Gastroesophageal sphincter (tissue), 4 donors: Measurements from ENCODE around the gene PRKCZ. TPM values are rescaled to one million over a fixed set of nuclear protein-coding genes. Genes with fewer than 3 reads are reported as not detected.
"Not testable (repeated sequence)": the region's sequence is repeated elsewhere in the genome, so short reads cannot be mapped to it uniquely, and the experiment has no call there.

Experiments used
- ATAC-seq: fragments of 150-250 bp; one replicate; pipeline ENCODE4 v1.9.1; 2016; ENCODE audit warnings: mild to moderate bottlenecking, moderate library complexity
- H3K27ac ChIP-seq, 4 donors: fragments of 200-600 bp; sonication (generic) in 3 of 4; 1 replicate in 3 of 4; 2 replicates in 1 of 4; pipeline ENCODE4 v1.5.1; 2016 to 2019
- H3K27me3 ChIP-seq: fragments of 200-600 bp; sonication (generic); one replicate; pipeline ENCODE4 v1.5.1; 2019
- H3K36me3 ChIP-seq, 2 donors: fragments of 200-600 bp; sonication (generic); one replicate each; pipeline ENCODE4 v1.5.1; 2019; ENCODE audit warnings: control low read depth in 1 of 2
- H3K4me1 ChIP-seq, 3 donors: fragments of 200-600 bp; sonication (generic); 1 replicate in 2 of 3; 2 replicates in 1 of 3; pipeline ENCODE4 v1.5.1; 2016 to 2019; ENCODE audit warnings: control low read depth in 2 of 3
- H3K4me3 ChIP-seq, 2 donors: fragments of 200-600 bp; sonication (generic); one replicate each; pipeline ENCODE4 v1.5.1; 2019; ENCODE audit warnings: mild to moderate bottlenecking in 1 of 2, moderate library complexity in 1 of 2
- H3K9me3 ChIP-seq, 3 donors: fragments of 200-600 bp; sonication (generic); one replicate each; pipeline ENCODE4 v1.5.1; 2017 to 2019; ENCODE audit warnings: control low read depth in 2 of 3
- EP300 ChIP-seq: sonication (generic); formaldehyde crosslinking; IDR thresholded peaks from one replicate; pipeline ENCODE4 v1.6.1; 2017; ENCODE audit warnings: antibody characterized with exemption, mild to moderate bottlenecking
- POLR2A ChIP-seq, 2 donors: fragments of 450-650 bp; IDR thresholded peaks; one replicate each; pipeline ENCODE4 v1.6.1; 2017; ENCODE audit warnings: antibody characterized with exemption in 2 of 2, mild to moderate bottlenecking in 2 of 2, moderate library complexity in 1 of 2
- POLR2AphosphoS5 ChIP-seq: sonication (generic); formaldehyde crosslinking; IDR thresholded peaks from one replicate; pipeline ENCODE4 v1.6.1; 2017; ENCODE audit warnings: antibody characterized with exemption
- WGBS, 2 donors: methylation state at CpG; one replicate each; pipeline ENCODE4 v1.1.5; 2018; ENCODE audit warnings: low coverage in 1 of 2; 5-methylcytosine and 5-hydroxymethylcytosine counted together
- total RNA-seq, 4 donors: library from RNA; depleted of rRNA; stranded (reverse); fragments of >200 nt; gene quantifications; one replicate each; pipeline ENCODE4 v1.1.0, GENCODE V29; 2016
- TF ChIP-seq, protein P1 (sequence below), 4 experiments: fragments of 200-600 bp in 2 of 4; fragments of 450-650 bp in 2 of 4; sonication (generic) in 1 of 4; IDR thresholded peaks; one replicate each; pipeline ENCODE4 v1.5.1; 2017 to 2019; ENCODE audit warnings: antibody characterized with exemption in 4 of 4, mild to moderate bottlenecking in 2 of 4, moderate library complexity in 2 of 4

Gene PRKCZ
- total RNA-seq, 4 donors from 2014 or later, result 2.4 to 3.8 (median 2.9) TPM

DNA sequence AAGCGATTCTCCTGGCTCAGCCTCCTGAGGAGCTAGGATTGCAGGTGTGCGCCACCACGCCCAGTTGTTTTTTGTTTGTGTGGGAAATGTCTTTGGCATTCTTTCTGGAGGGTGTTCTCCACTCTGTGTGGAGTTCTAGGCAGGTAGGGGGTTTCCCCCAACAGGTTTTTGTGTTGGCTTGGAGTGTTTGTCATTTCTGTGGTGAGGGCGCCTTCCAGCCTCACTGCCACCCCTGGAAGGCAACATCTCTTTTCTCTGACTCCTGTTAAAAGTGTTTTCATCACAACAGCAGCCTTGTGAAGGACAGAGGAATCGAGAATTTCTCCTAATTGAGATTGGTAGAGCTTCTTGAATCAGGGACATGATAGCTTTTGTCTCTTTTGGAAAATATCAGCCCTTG, 69.7 kb downstream of the PRKCZ start:
- WGBS, 2 donors, result 100% methylated on average over 1 of the region's 5 CpGs

DNA sequence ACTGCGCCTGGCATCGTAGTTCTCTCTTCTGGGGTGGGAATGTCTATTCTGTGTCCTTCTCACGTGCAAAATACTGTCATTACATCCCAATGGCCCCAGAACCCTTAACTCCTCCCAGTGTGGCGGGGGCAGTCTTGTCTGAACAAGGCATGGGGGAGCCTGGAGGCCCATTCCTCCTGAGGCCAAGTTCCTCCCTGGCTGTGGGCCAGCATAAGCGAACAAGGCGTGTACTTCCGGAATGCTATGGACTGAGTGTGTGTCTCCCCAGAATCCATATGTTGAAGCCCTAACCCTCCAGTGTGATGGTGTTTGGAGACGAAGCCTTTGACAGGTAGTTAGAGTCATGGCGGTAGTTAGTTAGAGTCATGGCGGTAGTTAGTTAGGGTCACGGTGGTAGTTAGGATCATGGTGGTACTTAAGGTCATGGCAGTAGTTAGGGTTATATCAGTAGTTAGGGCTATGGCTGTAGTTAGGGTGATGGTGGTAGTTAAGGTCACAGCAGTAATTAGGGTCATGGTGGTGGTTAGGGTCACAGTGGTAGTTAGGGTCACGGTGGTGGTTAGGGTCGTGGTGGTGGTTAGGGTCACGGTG, 71.0 kb downstream of the PRKCZ start:
- no peak overlapping the region for H3K4me3 ChIP-seq
- peaks cover 0 to 9% (median 0%) of the 10 kb centered on the region in 3 donors for H3K9me3 ChIP-seq
- 76 to 91% methylated on average over 5 to 6 of the region's 14 CpGs for WGBS, 2 donors
- H3K4me1 ChIP-seq, result no peaks in the 10 kb centered on the region
- H3K36me3 ChIP-seq, result no peaks in the 10 kb centered on the region
- TF ChIP-seq EP300, result no peak
- TF ChIP-seq POLR2A (IDR thresholded peaks at IDR 0.05), result no peak
- no peak overlapping the region for H3K27ac ChIP-seq
- no peak for ATAC-seq
- peaks cover 22% of the 10 kb centered on the region for H3K27me3 ChIP-seq

More for the DNA sequence above, 69.7 kb downstream of the PRKCZ start:
- peaks cover 35% of the 10 kb centered on the region for H3K27me3 ChIP-seq
- H3K9me3 ChIP-seq, result peaks cover 0 to 9% (median 0%) of the 10 kb centered on the region in 3 donors
- no peak overlapping the region for H3K4me3 ChIP-seq
- no peak overlapping the region for H3K27ac ChIP-seq
- no peaks in the 10 kb centered on the region for H3K4me1 ChIP-seq
- TF ChIP-seq, protein P1, sequence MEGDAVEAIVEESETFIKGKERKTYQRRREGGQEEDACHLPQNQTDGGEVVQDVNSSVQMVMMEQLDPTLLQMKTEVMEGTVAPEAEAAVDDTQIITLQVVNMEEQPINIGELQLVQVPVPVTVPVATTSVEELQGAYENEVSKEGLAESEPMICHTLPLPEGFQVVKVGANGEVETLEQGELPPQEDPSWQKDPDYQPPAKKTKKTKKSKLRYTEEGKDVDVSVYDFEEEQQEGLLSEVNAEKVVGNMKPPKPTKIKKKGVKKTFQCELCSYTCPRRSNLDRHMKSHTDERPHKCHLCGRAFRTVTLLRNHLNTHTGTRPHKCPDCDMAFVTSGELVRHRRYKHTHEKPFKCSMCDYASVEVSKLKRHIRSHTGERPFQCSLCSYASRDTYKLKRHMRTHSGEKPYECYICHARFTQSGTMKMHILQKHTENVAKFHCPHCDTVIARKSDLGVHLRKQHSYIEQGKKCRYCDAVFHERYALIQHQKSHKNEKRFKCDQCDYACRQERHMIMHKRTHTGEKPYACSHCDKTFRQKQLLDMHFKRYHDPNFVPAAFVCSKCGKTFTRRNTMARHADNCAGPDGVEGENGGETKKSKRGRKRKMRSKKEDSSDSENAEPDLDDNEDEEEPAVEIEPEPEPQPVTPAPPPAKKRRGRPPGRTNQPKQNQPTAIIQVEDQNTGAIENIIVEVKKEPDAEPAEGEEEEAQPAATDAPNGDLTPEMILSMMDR (IDR thresholded peaks at IDR 0.05), result no peak
- no peak for TF ChIP-seq EP300
- no peak for TF ChIP-seq POLR2AphosphoS5
- no peak for TF ChIP-seq POLR2A (IDR thresholded peaks at IDR 0.05)
- no peaks in the 10 kb centered on the region for H3K36me3 ChIP-seq
- ATAC-seq, result no peak

DNA sequence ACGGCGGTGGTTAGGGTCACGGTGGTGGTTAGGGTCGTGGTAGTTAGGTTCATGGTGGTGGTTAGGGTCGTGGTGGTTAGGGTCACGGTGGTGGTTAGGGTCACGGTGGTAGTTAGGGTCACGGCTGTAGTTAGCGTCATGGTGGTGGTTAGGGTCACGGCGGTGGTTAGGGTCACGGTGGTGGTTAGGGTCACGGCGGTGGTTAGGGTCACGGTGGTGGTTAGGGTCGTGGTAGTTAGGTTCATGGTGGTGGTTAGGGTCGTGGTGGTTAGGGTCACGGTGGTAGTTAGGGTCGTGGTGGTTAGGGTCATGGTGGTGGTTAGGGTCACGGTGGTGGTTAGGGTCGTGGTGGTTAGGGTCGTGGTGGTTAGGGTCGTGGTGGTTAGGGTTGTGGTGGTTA, 71.6 kb downstream of the PRKCZ start:
- not testable (repeated sequence) for ATAC-seq, H3K4me1 ChIP-seq, H3K36me3 ChIP-seq, H3K9me3 ChIP-seq, H3K4me3 ChIP-seq, H3K27ac ChIP-seq
- H3K27me3 ChIP-seq, result peaks cover 16% of the 10 kb centered on the region
- 92% methylated on average over 18 of the region's 23 CpGs; no CpG with 5 or more reads in 1 of the 2 donors for WGBS, 2 donors

DNA sequence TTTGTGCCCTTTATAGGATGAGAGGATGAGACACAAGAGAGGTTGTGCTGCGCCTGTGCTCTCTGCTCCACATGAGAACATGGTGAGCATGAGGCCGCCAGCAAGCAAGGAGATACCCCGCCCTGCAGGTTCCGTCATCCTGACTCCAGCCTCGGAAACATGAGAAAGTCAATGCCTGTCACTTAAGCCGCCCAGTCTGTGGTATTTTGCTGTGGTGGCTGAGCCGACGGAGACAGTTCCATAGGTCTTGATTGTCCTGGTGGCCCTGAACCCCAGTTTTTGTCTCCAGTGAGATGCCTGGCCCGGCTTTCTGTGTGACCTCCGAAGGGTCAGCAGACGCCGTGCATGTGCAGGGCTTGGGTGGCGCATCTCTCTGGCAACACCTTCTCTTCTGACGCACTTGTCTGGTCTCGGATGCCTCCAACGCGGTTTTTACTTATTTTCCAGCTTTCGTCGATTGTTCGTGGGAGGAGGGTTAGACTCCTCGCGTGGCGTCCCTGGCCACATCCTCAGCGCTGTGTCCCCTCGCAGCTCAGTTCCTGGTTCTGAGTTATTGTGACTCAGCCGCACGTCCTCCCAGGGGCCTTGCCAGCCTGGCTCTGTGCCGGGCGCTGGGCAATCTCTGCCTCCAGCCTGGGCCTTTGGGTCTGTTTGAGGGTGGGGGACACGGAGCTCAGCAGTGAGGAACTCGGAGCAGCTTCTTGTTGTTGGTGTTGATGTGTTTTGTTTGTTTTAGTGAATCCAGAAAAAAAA, 74.4 kb downstream of the PRKCZ start:
- 95 to 97% methylated on average over 6 to 21 of the region's 31 CpGs for WGBS, 2 donors
- H3K4me1 ChIP-seq, result peaks cover 0 to 9% (median 0%) of the 10 kb centered on the region in 3 donors
- ATAC-seq, result no peak
- peaks cover 5% of the 10 kb centered on the region for H3K27me3 ChIP-seq
- no peaks in the 10 kb centered on the region for H3K9me3 ChIP-seq
- no peaks in the 10 kb centered on the region for H3K36me3 ChIP-seq
- no peak overlapping the region for H3K4me3 ChIP-seq
- no peak for TF ChIP-seq POLR2AphosphoS5
- TF ChIP-seq EP300, result no peak
- TF ChIP-seq, protein P1 (IDR thresholded peaks at IDR 0.05), result no peak
- no peak for TF ChIP-seq POLR2A (IDR thresholded peaks at IDR 0.05)
- H3K27ac ChIP-seq, result no peak overlapping the region

DNA sequence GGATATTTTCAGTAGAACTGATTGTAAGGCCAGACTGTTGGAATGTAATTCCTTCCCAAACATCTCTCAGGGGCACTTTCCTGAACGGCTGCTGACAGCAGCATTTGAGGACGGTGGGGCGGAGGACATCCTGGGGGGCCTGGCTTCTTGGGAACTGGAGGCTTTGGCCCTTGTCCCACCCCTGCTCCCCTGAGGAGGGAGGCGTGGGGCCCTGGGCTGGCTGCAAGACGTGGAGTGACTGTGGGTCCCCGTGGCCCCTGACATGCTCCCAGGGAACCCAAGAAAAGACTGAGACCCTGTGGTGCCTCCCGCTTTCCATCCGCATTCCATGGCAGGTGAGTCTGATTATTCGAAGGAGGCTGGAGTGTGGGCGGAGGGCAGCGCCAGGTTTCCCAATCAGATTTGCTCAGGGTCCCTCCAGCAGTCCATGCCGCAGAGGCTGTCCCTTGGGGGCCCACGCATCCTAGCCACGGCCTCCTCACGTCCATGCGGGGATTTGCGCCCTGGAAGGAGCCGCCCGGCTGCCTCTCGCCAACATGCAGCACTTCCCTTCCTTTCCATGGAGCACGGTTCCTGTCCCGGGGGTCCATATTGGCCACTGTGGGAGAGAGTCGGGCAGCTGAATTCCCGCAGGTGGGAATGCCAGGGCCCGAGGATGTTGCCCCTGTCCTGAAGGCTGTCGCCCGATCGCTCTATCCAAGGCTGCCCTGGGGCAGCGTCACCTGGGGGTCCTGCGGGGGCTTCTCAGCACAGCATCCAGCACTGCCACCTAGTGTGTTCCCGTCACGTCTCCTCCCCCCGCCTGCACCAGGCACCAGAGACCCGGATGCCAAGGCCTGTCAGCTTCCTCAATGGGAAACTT, 75.4 kb downstream of the PRKCZ start:
- WGBS, 2 donors, result 85% methylated on average over 10 of the region's 34 CpGs; no CpG with 5 or more reads in 1 of the 2 donors
- no peak for ATAC-seq
- H3K9me3 ChIP-seq, result no peaks in the 10 kb centered on the region

More for the DNA sequence above, 75.4 kb downstream of the PRKCZ start:
- peaks cover 0 to 9% (median 0%) of the 10 kb centered on the region in 3 donors for H3K4me1 ChIP-seq
- TF ChIP-seq EP300 (no peak), POLR2A (IDR thresholded peaks at IDR 0.05) (no peak), POLR2AphosphoS5 (no peak)
- TF ChIP-seq, protein P1 (IDR thresholded peaks at IDR 0.05), result no peak
- H3K36me3 ChIP-seq, result no peaks in the 10 kb centered on the region
- H3K27ac ChIP-seq, result no peak overlapping the region
- peaks cover 5% of the 10 kb centered on the region for H3K27me3 ChIP-seq
- no peak overlapping the region for H3K4me3 ChIP-seq
